PC-3 (cell line): ENCODE data around the gene PCDHA5.

Experiments used
- CTCF ChIP-seq: fragments of 300-600 bp; sonication (generic); conservative IDR thresholded peaks from 2 replicates; pipeline ENCODE4 v1.5.1; 2017; ENCODE audit warnings: antibody characterized with exemption, low read depth, mild to moderate bottlenecking, low read length
- EZH2 ChIP-seq: fragments of 300-600 bp; sonication (generic); IDR thresholded peaks from one replicate; pipeline ENCODE4 v1.6.1; 2017; ENCODE audit warnings: antibody characterized with exemption, mild to moderate bottlenecking, low read length; ENCODE audit not compliant: unreplicated experiment
- EZH2phosphoT487 ChIP-seq: fragments of 300-600 bp; sonication (generic); IDR thresholded peaks from 2 replicates; pipeline ENCODE4 v1.6.1; 2018; ENCODE audit warnings: mild to moderate bottlenecking, antibody characterized with exemption, low read length, borderline replicate concordance

- TF ChIP-seq CTCF (no peak), EZH2phosphoT487 (no peak), EZH2 (no peak)
These were observed 2.1 kb downstream of the PCDHA5 start for GRCh38 chr5:140823475-140823874.
